GM19023 (cell line): ENCODE results near the gene DUSP28.
"Not testable (repeated sequence)": the region's sequence is repeated elsewhere in the genome, so short reads cannot be mapped to it uniquely, and the experiment has no call there.

ENCODE experiments used
- ATAC-seq: cut with Tn5 transposase; IDR thresholded peaks from one replicate; pipeline ENCODE4 v1.9.1; 2021; ENCODE audit warnings: mild to moderate bottlenecking, moderate library complexity; ENCODE audit not compliant: unreplicated experiment

Gene DUSP28

GRCh38 chr2:240560084-240560479 lies at the start of gene DUSP28:
Gene DUSP28 (plus strand): TSS chr2:240560357. CDS start chr2:240560685, 328 bp downstream.
- peak; percentile 54 for ATAC-seq

DNA sequence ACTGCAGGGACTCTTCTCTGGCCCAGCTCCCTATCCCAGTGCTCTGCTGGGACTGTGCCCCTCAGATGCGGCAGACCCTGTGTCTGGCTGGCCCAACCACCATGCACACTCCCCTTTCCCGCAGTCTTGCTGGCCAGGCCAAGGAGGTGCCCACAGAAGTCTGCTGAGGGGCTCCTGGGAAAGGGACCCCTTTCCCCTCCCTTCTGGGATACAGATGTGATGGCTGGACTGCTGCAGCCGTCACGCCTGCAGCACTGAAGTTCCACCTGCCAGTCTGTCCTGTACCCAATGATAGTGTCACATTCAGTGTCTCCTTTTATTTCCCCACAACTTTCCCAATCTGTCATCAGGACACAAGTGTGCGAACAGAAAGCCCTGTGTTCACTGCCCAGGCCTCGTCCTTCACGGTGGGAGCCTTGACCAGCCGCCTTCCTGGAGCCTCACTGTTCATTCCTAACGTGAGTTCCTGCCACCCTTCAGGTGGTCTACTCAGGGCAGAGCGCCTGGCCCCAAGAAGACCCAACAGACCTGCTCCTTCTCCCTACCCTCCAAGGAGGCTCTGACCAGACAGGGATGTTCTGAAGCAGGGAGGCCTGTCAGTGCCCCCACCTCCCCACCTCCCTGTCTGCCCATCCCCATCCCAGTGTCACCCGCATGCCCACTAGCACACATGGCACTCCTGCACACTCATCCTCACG lies 49.5 kb upstream of the DUSP28 start:
- ATAC-seq, result no peak

DNA sequence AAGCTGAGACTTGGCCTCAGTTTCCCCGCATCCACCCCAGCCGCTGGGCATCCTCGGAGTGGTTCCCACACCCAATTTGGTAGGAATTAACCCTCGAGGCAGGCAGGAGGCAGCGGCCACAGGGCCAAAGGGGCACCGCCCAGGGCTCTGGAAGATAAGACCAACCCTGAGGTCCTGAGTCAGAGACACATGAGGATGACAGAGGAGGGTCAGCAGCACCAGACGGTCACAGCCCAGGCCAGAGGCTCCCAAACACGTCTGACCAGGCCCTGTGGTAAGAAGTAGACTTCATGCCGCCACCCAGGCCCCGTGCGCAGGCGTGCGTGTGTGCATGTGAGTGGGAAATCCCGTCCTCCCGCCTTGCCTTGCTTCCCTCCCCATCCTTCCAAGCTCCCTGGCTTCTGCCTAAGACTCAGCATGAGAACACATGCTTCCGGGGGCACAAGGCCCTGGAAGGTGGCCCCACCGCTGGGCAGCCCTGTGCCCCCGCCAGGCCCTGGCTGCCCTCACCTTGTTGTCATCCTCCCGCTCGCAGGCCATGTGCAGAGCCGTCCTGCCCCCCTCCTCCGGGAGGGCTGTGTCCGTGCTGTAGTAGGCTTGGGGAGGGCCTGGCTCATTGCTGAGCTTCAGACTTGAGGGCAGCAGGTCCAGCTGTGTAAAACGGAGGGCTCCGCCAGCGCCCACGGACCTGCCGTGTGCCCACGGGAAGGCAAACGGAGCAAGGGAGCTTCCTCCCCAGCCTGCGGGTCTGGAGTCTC lies 48.6 kb upstream of the DUSP28 start:
- ATAC-seq, result no peak

GRCh38 chr2:240512109-240512485 lies 48.1 kb upstream of the DUSP28 start:
- ATAC-seq, result no peak

- no peak for ATAC-seq
Observed at GRCh38 chr2:240512666-240513535, 47.3 kb upstream of the DUSP28 start.

DNA sequence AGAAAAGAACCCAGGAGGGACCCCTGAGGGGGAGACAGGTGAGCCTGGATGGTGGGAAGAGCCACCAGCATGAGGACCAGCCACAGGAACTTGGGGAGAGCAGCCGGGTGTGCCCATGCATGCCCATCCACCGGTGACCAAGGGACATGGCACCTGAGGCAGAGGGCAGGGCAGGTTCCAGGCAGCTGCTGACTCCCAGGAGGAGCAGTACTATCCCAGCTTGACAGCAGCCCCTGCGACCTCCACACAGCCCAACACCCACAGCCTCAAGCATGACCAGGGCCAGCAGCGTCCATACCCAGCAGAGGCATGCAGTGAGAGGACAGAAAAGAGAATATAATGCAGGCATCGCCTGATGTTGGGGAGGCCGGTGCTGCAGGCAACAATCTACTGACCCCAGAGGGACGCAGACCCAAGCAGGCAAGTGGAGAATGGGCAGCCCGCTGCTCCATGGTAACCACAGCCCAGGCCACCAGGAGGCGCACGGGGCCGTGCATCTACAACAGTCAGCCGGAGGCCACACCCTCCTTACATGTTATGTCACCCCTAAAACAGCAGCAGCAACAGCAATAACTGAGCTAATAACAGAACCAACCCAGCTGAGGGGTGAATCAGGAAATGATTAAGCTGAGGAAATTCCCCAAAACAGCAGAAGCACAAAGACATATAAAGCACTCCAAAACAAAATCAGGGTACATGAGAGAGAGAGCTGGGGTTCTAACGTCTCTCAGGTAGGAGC lies 46.4 kb upstream of the DUSP28 start:
- peak; percentile 94 for ATAC-seq

GRCh38 chr2:240514631-240515030 lies 45.5 kb upstream of the DUSP28 start:
- ATAC-seq, result no peak

DNA sequence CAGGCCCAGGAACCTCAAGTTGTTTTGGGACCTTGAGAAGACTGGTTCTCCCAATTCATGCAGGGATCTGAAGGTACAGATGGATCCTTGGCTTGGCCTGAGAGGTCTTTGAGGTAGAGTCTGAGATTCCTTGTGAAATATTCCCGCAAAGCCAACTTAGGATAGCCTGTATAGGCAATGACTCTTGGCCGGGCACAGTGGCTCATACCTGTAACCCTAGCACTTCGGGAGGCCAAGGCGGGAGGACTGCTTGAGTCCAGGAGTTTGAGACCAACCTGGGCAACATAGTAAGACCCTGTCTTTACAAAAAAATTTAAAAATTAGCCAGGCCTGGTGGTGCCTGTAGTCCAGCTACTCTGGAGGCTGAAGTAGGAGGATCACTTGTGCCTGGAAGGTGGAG lies 42.8 kb upstream of the DUSP28 start:
- ATAC-seq, result no peak

DNA sequence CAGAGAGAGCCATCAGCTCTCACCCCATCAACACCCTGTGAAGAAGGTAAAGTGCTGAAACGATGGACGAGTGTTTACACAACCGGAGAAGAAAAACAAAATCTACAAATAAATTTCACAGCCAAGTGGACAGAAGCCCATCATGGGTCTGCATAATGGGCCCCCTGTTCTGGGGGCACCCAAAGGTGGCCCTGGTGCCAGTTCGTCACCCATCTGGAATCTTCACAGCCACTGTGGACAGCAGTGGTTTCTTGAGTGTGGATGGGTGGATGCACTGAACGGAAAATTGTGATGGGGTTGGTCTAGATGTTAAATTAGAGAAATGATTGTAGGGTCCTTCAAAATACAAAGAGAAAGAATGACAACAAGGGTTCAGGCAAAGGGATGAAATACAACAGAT lies 41.2 kb upstream of the DUSP28 start:
- no peak for ATAC-seq

- no peak for ATAC-seq
Observed at GRCh38 chr2:240519396-240520129, 40.6 kb upstream of the DUSP28 start.

GRCh38 chr2:240520130-240520973 lies 39.8 kb upstream of the DUSP28 start:
- ATAC-seq, result no peak

DNA sequence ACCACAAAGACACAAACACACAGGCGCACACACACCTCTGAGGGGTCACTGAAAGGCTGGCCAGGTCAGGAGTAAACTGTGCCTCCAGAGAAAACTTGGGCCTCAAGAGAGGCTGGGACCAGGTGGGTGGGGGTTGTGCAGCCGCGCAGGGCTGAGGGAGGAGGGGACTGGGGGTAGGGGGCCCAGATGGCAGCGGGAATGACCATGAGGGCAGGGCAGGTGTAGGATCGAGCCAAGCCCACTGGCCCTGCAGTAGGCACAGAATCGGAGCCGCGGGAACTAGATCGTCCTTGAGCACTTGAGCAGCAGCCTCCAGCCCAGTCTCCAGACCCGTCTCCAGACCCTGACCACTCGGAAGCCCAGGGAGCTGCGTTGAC lies 39.2 kb upstream of the DUSP28 start:
- ATAC-seq, result no peak

DNA sequence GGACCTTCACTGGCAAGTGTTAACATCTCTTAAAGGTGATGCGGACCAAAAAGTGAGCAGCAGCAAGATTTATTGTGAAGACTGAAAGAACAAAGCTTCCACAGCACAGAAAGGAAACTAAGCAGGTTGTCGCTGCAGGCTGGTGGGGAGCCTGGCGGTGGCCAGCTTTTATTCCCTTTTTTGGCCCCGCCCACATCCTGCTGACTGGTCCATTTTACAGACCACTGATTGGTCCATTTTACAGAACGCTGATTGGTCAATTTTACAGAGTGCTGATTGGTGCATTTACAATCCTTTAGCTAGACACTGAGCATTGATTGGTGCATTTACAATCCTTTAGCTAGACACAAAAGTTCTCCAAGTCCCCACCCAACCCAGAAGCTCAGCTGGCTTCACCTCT lies 38.3 kb upstream of the DUSP28 start:
- not testable (repeated sequence) for ATAC-seq

- no peak for ATAC-seq
Observed at GRCh38 chr2:240522406-240522805, 37.8 kb upstream of the DUSP28 start.

DNA sequence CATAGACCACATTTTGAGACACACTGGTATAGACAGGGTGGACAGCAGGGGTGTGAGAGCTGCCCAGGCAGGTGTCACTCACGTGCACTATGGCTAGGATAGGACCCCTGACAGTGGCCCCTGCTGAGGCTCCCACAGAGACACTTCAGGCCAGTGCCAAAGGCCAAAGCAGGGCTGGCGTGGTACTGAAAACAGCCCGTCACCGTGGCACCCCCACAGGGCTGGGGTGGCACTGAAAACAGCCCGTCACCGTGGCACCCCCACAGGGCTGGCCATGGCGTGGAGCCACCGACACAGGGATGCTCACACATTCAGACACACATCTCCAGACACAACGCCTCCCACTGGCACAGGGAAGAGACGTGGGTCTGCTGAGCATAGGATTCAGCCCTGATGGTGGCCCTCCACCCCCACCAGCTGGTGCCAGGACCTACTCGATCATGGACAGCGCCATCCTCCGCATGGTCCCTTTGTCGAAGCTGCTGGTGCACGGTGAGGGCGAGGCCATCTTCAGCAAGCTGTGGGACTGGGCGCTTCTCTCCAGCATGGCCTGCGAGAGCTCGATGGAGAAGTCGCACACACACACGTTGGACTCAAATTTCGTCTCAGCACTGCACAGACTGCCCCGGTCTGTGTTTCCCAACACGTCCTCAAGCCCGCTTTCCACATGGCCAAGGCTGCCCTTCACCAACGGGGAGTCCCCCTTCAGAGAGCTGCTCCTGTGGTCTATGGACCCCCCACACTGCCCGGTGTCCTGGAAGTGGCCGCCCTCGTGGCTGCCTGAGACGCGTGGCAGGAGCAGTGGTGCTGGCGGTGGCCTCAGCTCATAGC lies 36.5 kb upstream of the DUSP28 start:
- no peak for ATAC-seq

GRCh38 chr2:240524963-240525718 lies 35.0 kb upstream of the DUSP28 start:
- no peak for ATAC-seq

GRCh38 chr2:240525802-240526201 lies 34.4 kb upstream of the DUSP28 start:
- no peak for ATAC-seq

- no peak for ATAC-seq
Observed at GRCh38 chr2:240526521-240526920, 33.6 kb upstream of the DUSP28 start.
